ENCODE results near the gene PTPRN2. TPM values are rescaled to one million over a fixed set of nuclear protein-coding genes. Genes with fewer than 3 reads are reported as not detected.
A peak's percentile ranks its signal among the peaks of the same experiment; 100 is the strongest.

The PTPRN2 gene
- total RNA-seq, 8 experiments from 2014 or later, result 0.10 to 19.7 (median 10.8) TPM; not detected in 1

DNA sequence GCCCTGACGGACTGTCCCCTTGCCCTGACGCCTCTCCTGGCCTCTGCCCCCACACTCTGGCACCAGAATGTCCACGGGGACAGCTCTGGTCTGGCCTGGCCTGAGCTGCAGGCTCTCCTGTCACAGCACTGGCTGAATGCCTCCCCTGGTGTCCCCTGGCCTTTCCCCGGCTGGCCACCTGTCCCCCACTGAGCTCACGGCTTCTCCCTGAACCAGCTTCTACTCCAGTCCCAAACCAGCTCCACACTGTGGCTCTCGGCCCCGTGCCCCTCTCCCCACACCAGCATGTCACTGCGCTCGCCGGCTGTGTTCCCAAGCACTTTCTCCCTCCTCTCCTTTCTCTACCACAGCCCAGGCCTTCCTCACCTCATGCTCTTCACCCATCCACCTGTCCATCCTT is 864.4 kb downstream of the PTPRN2 start:
- no peak for ATAC-seq (replicated peaks in 6 of 8)
- Histone ChIP-seq H3K4me1 (replicated peaks in 1 of 2) (peaks cover 0 to 9% of the 10 kb centered on the region in 2 donors), H3K27ac (no peak overlapping the region), H3K4me3 (no peak overlapping the region)
- in situ Hi-C loops (cut with MboI; ENCODE audit: low pct_unique_long_range_greater_than_20kb in 2 of 9, low sequenced_read_pairs in 9 of 9, unreplicated experiment in 9 of 9), result no loop called here
- WGBS, 10 experiments, result 0 to 100% (median 71%) methylated on average over 1 to 9 of the region's 10 CpGs; no CpG with 5 or more reads in 5 of the 10 experiments

DNA sequence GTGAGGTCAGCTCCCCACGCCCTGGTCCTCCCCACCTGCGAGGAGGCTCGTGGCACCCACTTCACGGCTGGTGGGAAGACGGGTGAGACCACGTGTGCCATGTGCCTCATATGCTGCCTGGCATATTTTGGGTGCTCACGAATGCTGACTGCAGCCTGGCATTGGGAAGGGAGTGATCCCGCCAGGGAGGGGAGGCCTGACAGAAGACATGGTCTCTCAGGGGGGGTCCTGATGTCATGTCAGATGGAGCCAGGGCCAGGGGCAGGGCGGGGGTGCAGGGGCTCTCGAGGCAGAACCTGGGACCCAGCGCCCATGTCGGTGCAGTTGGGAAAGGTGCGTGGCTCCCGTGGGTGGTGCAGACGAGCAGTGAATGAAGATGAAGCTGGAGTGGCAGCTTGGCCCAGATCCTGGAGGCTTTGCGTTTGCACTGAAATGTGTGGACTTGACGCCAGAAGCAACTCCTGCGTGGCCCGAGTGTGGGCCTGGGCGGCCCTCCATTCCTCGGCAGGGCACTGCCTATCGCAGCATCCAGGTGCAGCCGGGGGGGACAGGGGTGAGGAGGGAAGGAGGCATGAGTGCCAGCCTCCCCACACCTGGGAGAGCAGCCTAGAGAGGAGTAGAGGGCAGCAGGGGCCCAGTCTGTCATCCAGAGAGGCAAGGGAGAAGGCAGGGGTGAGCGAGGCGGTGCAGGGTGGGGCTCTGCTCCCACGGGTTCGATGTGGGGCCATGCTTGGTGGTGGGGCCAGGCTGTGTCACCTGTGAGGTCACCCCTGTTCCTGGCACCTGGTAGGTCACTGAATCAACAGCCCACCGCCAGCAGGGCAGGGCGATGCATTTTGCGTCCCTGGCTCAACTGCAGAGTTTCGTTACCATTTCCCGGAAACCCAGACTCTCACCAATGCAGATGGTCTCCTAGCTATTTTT is 865.2 kb downstream of the PTPRN2 start:
- no peak for ATAC-seq (replicated peaks in 6 of 8)

DNA sequence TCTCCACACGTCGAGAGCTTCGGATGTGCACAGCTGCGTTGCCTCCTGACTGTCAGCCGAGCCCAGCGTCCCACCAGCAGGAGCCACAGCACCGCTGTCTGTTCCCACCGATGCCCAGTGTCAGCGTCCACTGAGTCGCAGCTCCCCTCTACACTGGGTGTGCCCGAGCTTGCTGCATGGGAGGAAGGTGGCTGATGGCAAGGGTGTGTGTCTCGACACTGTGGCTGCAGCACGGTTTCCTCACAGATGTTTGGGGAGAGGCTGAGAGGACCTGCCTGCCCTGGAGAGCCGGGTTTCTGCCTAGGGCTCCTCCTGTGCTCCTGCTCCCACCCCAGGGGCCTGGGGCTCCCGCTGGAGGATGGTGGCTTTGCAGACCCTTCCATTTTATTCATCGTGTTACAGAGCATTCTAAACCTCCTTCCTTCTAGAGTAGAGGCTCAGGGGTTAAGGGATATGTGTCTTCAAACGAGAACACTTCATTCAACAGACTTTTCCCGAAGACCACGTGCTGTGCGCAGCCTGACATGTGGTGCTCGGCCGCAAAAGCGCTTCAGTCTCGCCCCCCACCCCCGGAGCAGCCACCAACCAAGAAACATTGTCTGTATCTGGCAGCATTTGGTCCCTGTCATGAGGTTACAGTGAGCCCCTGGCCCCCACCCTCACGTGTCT is 866.0 kb downstream of the PTPRN2 start:
- 3 to 88% (median 60%) methylated on average over 1 to 16 of the region's 26 CpGs; no CpG with 5 or more reads in 3 of the 10 experiments for whole genome bisulfite sequencing, 10 experiments
- H3K27ac ChIP-seq, result no peak overlapping the region
- in situ Hi-C loops (cut with MboI; ENCODE audit: low pct_unique_long_range_greater_than_20kb in 2 of 9, low sequenced_read_pairs in 9 of 9, unreplicated experiment in 9 of 9), result no loop called here

More for the DNA sequence above, 865.2 kb downstream of the PTPRN2 start:
- no peak overlapping the region for H3K27ac ChIP-seq
- 0 to 100% (median 24%) methylated on average over 1 to 4 of the region's 32 CpGs; no CpG with 5 or more reads in 7 of the 10 experiments for WGBS, 10 experiments
- peaks cover 0 to 17% of the 10 kb centered on the region in 2 donors for H3K4me1 ChIP-seq (replicated peaks in 1 of 2)
- H3K4me3 ChIP-seq, result no peak overlapping the region
- in situ Hi-C loops (cut with MboI; ENCODE audit: low pct_unique_long_range_greater_than_20kb in 2 of 9, low sequenced_read_pairs in 9 of 9, unreplicated experiment in 9 of 9), result no loop called here

DNA sequence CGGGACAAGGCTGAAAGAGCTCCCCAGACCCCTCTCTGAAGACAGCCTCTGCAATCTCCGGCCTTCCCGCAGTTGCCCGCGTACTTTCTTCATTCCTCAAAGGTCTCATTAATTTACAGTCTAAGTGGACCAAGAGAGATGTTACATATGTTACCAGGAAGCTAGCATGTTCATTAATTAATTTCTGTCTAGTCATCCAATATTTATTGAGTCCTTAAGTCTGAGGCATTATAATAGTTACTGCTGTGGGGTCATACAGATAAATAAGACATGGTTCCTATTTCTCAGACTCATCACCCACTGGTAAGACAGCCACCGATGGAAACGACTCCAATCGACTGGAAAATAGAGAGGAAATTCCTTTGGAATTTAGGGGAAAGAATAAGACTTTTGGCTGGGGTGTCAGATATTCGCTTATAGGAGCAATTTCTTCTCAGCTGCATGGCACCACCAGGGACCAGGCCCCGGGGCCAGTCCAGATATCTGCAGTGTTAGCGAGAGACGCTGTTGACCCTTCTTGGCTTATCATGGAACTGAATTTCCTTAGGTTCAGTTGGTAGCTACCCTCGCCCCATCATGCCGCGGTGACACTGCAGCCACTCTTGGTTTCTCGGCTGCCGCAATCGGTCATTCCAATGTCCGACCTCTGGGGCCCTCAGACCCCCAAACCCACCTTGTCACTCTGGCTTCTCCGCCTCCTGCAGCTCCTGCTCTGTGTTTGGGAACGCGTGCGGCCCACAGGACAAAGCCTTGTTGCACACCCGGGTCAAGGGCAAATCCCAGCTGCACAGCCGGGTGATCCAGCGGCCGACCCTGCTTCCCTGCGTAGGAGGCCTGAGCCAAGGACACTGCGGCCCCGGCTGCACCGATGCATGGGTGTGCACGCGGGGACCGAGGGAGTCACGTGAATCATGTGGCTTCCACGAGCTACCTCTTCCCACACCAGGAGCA is 867.6 kb downstream of the PTPRN2 start:
- Histone ChIP-seq H3K4me1 (replicated peaks in 1 of 2) (peaks cover 0 to 17% of the 10 kb centered on the region in 2 donors), H3K4me3 (no peak overlapping the region), H3K27ac (no peak overlapping the region)
- in situ Hi-C loops (cut with MboI; ENCODE audit: low pct_unique_long_range_greater_than_20kb in 2 of 9, low sequenced_read_pairs in 9 of 9, unreplicated experiment in 9 of 9), result no loop called here
- WGBS, 10 experiments, result 33 to 92% (median 79%) methylated on average over 3 to 15 of the region's 36 CpGs
- no peak for ATAC-seq (replicated peaks in 6 of 8)

More for the DNA sequence above, 866.0 kb downstream of the PTPRN2 start:
- ATAC-seq (replicated peaks in 6 of 8), result no peak
- H3K4me1 ChIP-seq (replicated peaks in 1 of 2), result peaks cover 0 to 17% of the 10 kb centered on the region in 2 donors
- no peak overlapping the region for H3K4me3 ChIP-seq

DNA sequence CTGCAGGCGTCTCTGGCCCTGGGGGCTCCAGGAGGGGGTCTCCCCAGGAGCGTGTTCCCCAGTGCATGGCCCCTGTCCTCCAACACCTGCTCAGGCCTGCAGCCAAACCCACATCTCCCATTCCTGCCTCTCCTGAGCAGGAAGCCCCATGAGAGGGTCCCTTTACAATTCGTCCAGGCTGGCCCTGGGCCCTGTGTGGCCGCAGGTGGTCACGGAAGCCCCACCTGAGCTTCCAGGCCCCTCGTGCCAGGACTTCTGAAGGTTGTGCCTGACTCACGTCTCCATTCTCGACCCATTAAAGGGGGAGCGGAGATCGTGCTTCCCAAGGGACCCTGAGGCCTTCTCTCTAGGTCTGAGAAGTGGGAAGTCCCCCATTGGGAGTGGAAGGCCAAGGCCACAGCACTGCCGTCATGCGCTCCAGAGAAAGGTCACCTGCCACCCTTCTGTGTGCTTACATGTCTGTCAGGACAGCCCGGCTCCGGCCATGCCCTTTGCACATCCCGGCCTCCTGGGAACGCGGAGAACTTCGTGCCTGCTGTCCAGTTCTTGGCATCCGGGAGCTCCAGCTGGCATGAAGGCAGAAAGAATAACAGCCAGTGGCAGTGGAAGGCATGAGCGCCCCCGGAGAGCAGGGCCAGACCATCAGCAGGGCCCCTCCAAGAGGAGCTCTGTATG is 868.5 kb downstream of the PTPRN2 start:
- in situ Hi-C loops (cut with MboI; ENCODE audit: low pct_unique_long_range_greater_than_20kb in 2 of 9, low sequenced_read_pairs in 9 of 9, unreplicated experiment in 9 of 9), result no loop called here
- Histone ChIP-seq H3K4me3 (no peak overlapping the region), H3K27ac (no peak overlapping the region), H3K4me1 (replicated peaks in 1 of 2) (peaks cover 0 to 19% of the 10 kb centered on the region in 2 donors)
- WGBS, 10 experiments, result 33 to 100% (median 69%) methylated on average over 2 to 13 of the region's 21 CpGs; no CpG with 5 or more reads in 5 of the 10 experiments
- no peak for ATAC-seq (replicated peaks in 6 of 8)

DNA sequence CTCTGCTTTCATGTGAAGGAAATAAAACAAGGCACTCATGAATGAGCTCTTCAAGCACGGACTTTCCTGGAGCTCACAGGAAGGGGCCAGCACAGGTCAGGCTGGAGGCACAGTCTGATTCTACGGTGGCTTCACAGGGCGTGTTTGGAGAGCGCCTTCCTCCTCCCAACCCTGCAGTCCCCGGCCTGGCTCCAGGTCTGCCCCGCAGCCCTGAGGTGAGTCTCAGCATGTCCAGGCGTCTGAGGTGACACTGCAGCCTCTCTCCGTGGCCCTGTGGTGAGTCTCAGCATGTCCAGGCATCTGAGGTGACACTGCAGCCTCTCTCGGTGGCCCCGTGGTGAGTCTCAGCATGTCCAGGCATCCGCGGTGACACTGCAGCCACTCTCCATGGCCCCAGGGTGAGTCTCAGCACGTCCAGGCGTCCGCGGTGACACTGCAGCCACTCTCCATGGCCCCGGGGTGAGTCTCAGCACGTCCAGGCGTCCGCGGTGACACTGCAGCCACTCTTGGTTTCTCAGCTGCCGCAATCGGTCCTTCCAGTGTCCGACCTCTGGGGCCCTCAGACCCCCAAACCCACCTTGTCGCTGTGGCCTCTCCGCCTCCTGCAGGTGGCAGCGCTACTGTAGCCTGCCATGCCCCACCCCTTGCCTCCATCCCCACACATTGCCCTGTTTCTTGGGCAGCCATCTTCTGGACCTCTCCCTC is 869.2 kb downstream of the PTPRN2 start:
- H3K4me1 ChIP-seq (replicated peaks in 1 of 2), result peaks cover 0 to 19% of the 10 kb centered on the region in 2 donors
- 4 to 79% (median 53%) methylated on average over 1 to 8 of the region's 27 CpGs; no CpG with 5 or more reads in 3 of the 10 experiments for WGBS, 10 experiments
- in situ Hi-C loops (cut with MboI; ENCODE audit: low pct_unique_long_range_greater_than_20kb in 2 of 9, low sequenced_read_pairs in 9 of 9, unreplicated experiment in 9 of 9), result no loop called here
- no peak overlapping the region for H3K4me3 ChIP-seq
- ATAC-seq (replicated peaks in 6 of 8), result peak in 2 of 8 experiments; percentile 33 to 45
- H3K27ac ChIP-seq, result no peak overlapping the region

DNA sequence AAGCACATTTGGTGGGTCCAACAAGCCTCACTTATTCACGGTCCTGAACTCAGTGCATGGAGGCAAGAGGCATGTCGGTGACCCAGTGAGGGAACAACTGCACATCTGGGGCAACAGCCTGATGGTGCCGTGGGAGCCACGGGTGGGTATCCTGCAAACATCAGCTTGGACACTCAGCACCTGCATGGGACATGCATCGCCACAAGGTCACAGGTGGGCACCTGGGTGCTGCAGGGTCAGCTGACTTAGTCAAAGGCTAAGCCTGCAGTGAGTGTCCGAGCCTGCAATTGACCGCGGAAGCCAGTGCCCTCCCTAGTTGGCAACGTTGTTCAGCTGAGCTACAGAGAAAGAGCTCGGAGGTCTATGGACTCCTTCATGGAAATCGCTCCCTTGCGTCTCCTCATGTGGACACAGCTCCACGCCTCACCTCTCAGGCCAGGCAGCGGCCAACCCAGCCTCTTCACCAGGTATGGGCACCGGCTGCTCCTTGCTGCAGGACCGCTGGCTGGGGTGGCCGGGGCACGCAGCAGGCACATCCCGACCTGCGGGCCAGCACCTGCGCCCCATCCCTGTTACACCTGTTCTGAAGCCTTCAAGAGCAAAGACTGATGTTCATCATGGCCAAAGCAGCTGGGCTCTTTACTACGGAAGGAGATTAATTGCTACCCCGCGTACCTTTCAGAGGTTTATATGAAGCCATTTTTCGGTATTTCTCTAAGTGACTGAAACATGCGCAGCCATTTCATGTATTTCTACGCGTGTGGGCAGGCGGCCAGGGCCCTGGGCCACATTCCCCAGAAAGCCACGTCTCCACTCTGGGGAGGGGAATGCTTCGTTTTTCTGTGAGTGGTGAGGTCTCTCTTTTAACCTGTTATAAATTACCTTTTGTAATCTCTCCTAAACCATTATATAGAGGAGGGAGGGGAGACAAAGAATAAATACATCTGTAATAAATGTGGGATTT is 870.1 kb downstream of the PTPRN2 start:
- no peak for ATAC-seq (replicated peaks in 6 of 8)
- in situ Hi-C loops (cut with MboI; ENCODE audit: low pct_unique_long_range_greater_than_20kb in 2 of 9, low sequenced_read_pairs in 9 of 9, unreplicated experiment in 9 of 9), result no loop called here
- peaks cover 0 to 12% of the 10 kb centered on the region in 2 donors for H3K4me1 ChIP-seq (replicated peaks in 1 of 2)
- H3K4me3 ChIP-seq, result no peak overlapping the region
- WGBS, 10 experiments, result 0 to 73% (median 43%) methylated on average over 1 to 11 of the region's 31 CpGs; no CpG with 5 or more reads in 2 of the 10 experiments
- H3K27ac ChIP-seq, result no peak overlapping the region

DNA sequence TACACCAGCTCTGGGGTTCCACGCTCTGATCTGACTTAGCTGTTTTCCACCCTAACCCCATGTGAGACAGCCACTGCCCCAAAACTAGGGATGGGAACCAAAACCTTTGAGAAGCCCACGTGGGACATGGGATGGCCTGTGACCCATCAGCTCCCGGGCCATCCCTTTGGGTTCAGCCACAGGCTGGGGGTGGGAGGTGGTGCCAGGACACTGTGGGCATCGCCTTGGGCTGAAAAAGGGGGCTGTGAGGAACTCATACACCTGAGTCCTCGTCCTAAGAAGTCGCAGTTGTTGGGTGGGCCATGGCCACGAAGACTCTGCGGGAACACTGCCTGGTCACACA is 871.7 kb downstream of the PTPRN2 start:
- WGBS, 10 experiments, result no CpG with 5 or more reads among the region's 8 CpGs
- H3K4me3 ChIP-seq, result no peak overlapping the region
- in situ Hi-C loops (cut with MboI; ENCODE audit: low pct_unique_long_range_greater_than_20kb in 2 of 9, low sequenced_read_pairs in 9 of 9, unreplicated experiment in 9 of 9), result no loop called here
- H3K27ac ChIP-seq, result no peak overlapping the region
- peaks cover 0 to 12% of the 10 kb centered on the region in 2 donors for H3K4me1 ChIP-seq (replicated peaks in 1 of 2)
- no peak for ATAC-seq (replicated peaks in 6 of 8)

DNA sequence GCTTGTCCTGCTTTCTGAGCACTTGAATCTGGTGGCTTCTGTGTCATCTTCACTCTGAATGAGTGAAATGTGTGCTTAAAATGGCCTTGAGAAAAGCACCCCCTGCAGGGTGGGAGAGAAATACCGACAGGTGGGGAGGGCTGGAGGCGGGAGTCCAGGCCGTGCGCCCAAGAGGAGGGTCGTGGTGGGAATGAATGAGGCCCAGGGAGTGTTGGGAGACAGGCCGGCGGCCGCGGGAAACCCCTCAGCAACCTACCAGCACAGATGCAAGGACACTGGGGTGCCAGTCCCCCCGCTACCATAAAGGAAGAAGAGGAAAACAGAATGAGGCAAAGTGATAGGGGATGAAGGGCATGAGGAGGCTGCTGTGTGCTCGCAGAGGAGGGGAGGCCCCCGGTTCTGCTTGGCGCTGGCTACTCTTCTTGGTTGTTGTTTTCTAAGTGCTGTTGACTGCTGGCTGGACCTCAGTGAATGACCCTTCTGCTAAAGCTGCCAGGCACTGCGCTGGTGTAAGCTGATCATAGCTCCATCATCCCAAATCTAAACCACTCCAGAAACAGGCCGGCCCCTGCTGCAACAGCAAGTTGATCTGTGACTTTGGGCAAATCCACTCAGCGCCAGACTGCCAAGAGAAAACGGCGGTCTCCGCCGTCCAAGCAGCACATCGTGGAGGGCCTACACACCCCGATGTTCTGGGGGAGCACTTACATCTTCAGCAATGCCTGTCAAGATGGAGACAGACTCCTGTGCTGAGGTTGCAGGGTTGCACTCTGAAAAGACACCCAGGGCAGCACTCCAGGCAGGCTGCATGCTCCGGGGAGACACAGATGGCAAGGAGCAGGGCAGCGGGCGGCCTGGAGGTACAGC is 872.3 kb downstream of the PTPRN2 start:
- in situ Hi-C loops (cut with MboI; ENCODE audit: low pct_unique_long_range_greater_than_20kb in 2 of 9, low sequenced_read_pairs in 9 of 9, unreplicated experiment in 9 of 9), result no loop called here
- Histone ChIP-seq H3K4me3 (no peak overlapping the region), H3K4me1 (replicated peaks in 1 of 2) (peaks cover 0 to 12% of the 10 kb centered on the region in 2 donors), H3K27ac (no peak overlapping the region)
- ATAC-seq (replicated peaks in 6 of 8), result no peak
- WGBS, 10 experiments, result 46 to 92% (median 68%) methylated on average over 2 to 12 of the region's 25 CpGs; no CpG with 5 or more reads in 4 of the 10 experiments
